ENCODE results near the gene ANKRD13D. TPM values are rescaled to one million over a fixed set of nuclear protein-coding genes. Genes with fewer than 3 reads are reported as not detected.

The ANKRD13D gene
- total and polyA plus RNA-seq, 2 of the 8 experiments (the other 6 are each of a cell fraction or from before 2014, with no cell fraction given) = 24.9 to 26.5 TPM

GRCh38 chr11:67320011-67320410 lies 30.9 kb downstream of the ANKRD13D start:
- Histone ChIP-seq H3K23ac (ENCODE audit: insufficient read length) (no peak overlapping the region), H3K4me3 (ENCODE audit: extremely low read depth in 1 of 4, insufficient read depth in 2 of 4, low read depth in 3 of 4, low read length in 4 of 4) (no peak overlapping the region), H2BK120ac (replicated peaks; ENCODE audit: low read depth, low read length) (no peak overlapping the region), H3K79me1 (ENCODE audit: low read depth, low read length) (no peaks in the 10 kb centered on the region), H3K27ac (ENCODE audit: low read depth, low read length) (no peak overlapping the region), H3K56ac (replicated peaks; ENCODE audit: insufficient read length, low read depth, low read length) (no peak overlapping the region), H2BK5ac (ENCODE audit: low read depth, low read length) (no peak overlapping the region), H3K23me2 (ENCODE audit: low read depth, low read length) (peaks cover 3% of the 10 kb centered on the region; the same call in 1 of the 2 replicates), H2BK20ac (ENCODE audit: low read length) (no peak overlapping the region), H2AFZ (ENCODE audit: low read length) (no peak overlapping the region), H3K9ac (replicated peaks in 1 of 4; ENCODE audit: extremely low read depth in 1 of 4, low read depth in 3 of 4, low read length in 3 of 4) (no peak overlapping the region), H3K36me3 (ENCODE audit: control insufficient read depth in 2 of 4, insufficient read depth in 4 of 4, low read length in 3 of 4) (no peaks in the 10 kb centered on the region), H4K8ac (ENCODE audit: extremely low read depth, insufficient read depth, low read length) (no peak overlapping the region), H3K27me3 (replicated peaks in 1 of 4; ENCODE audit: control insufficient read depth in 3 of 4, extremely low read depth in 1 of 4, insufficient read depth in 3 of 4, low read length in 3 of 4) (peaks cover 5 to 16% (median 11%) of the 10 kb centered on the region in 4 experiments; a peak in 6 of 7 replicates), H3K14ac (ENCODE audit: insufficient read length) (no peak overlapping the region), H3K9me3 (ENCODE audit: insufficient read depth in 2 of 2, low read depth in 1 of 2, low read length in 1 of 2) (no peaks in the 10 kb centered on the region), H4K20me1 (replicated peaks in 1 of 2; ENCODE audit: control insufficient read depth in 1 of 2, insufficient read depth in 2 of 2, low read length in 2 of 2) (peaks cover 0 to 2% of the 10 kb centered on the region in 2 experiments), H4K91ac (replicated peaks; ENCODE audit: insufficient read length, low read length) (no peak overlapping the region), H2BK12ac (ENCODE audit: low read depth, low read length) (no peak overlapping the region), H2AK5ac (ENCODE audit: low read depth, low read length) (no peak overlapping the region), H2BK15ac (ENCODE audit: low read length) (no peak overlapping the region), H4K5ac (ENCODE audit: insufficient read length, low read depth, low read length) (no peak overlapping the region), H3K18ac (ENCODE audit: extremely low read depth, low read length) (no peak overlapping the region), H3K4me1 (replicated peaks in 1 of 4; ENCODE audit: control insufficient read depth in 3 of 4, insufficient read depth in 4 of 4, low read length in 3 of 4) (peaks cover 0 to 3% (median 0%) of the 10 kb centered on the region in 4 experiments; a peak in 2 of 7 replicates), H3K79me2 (ENCODE audit: control insufficient read depth in 1 of 2, insufficient read depth in 2 of 2, low read length in 2 of 2) (no peaks in the 10 kb centered on the region), H3K4ac (replicated peaks; ENCODE audit: insufficient read length, low read depth, low read length) (no peak overlapping the region), H3K4me2 (ENCODE audit: insufficient read depth in 1 of 2, low read depth in 2 of 2, low read length in 2 of 2) (no peak overlapping the region)
- 69% methylated on average over 3 of the region's 3 CpGs; no CpG with 5 or more reads in 1 of the 2 experiments for WGBS, 2 experiments (ENCODE audit: extremely low coverage in 1 of 2, insufficient coverage in 1 of 2, insufficient read length in 1 of 2, insufficient replicate concordance in 2 of 2, low coverage in 1 of 2, low lambda C conversion rate in 2 of 2, missing lambda C conversion rate in 1 of 2)
- CTCF ChIA-PET (ENCODE audit: partially characterized antibody) = interaction anchor here (0.7 to 11.4 kb wide), 9 partner anchors 10 to 238 kb away, joined by 3 to 186 read pairs (median 4); partner anchors contain the start of genes GRK2 and POLD4
- no peak for DNase-seq (ENCODE audit: low read depth in 1 of 2, low spot score in 2 of 2)
- POLR2A ChIA-PET (ENCODE audit: partially characterized antibody) = interaction anchor here (0.6 to 1.3 kb wide), 5 partner anchors 21 to 78 kb away, joined by 3 to 5 read pairs (median 3); partner anchors contain the start of gene POLD4
- FAIRE-seq = no peak
- no peak for TF ChIP-seq ZNF274 (IDR thresholded peaks at IDR 0.05; ENCODE audit: borderline replicate concordance, extremely low read depth, low read length)
- no peak for TF ChIP-seq FOSL1 (IDR thresholded peaks at IDR 0.05; ENCODE audit: insufficient read depth, low read depth, low read length)
- no peak for TF ChIP-seq SP1 (IDR thresholded peaks at IDR 0.05; ENCODE audit: low read depth, low read length)
- TF ChIP-seq CHD1 (IDR thresholded peaks at IDR 0.05; ENCODE audit: low read depth, low read length) = no peak
- TF ChIP-seq EZH2 (IDR thresholded peaks at IDR 0.05; ENCODE audit: low read depth, low read length, severe bottlenecking) = no peak
- no peak for TF ChIP-seq MAX (IDR thresholded peaks at IDR 0.05)
- TF ChIP-seq JUN (IDR thresholded peaks at IDR 0.05; ENCODE audit: low read depth, low read length) = no peak
- no peak for TF ChIP-seq CREB1 (IDR thresholded peaks at IDR 0.05)
- no peak for TF ChIP-seq GTF2F1 (IDR thresholded peaks at IDR 0.05; ENCODE audit: borderline replicate concordance, low read depth, low read length)
- TF ChIP-seq ASH2L (IDR thresholded peaks at IDR 0.05; ENCODE audit: low read length) = no peak
- TF ChIP-seq RAD21 (IDR thresholded peaks at IDR 0.05 in 1 of 2, conservative IDR thresholded peaks at IDR 0.05 in 1 of 2; ENCODE audit: low read depth in 2 of 2, low read length in 2 of 2) = no peak
- no peak for TF ChIP-seq TEAD4 (IDR thresholded peaks at IDR 0.05; ENCODE audit: low read depth, low read length)
- no peak for TF ChIP-seq USF2 (IDR thresholded peaks at IDR 0.05; ENCODE audit: low read length)
